H1 (cell line): ENCODE measurements around the gene OR2D2. TPM values are rescaled to one million over a fixed set of nuclear protein-coding genes. Genes with fewer than 3 reads are reported as not detected.

Experiments
- CTCF ChIA-PET: fragments of 300-600 bp; sonication (Branson Sonifier 250); formaldehyde crosslinking; loops from one replicate; lab custom pipeline; 2021; ENCODE audit not compliant: partially characterized antibody; lab: Charles Lee
- POLR2A ChIA-PET: fragments of 300-600 bp; sonication (Branson Sonifier 250); formaldehyde crosslinking; loops from one replicate; lab custom pipeline; 2021; ENCODE audit warnings: inconsistent platforms; ENCODE audit not compliant: partially characterized antibody; lab: Charles Lee
- DNase-seq, 2 experiments: peaks; one replicate each; pipeline versions ENCODE4 v3.0.0 to v3.0.0-alpha.2; 2010 to 2022; ENCODE audit warnings: low spot score in 2 of 2, low read depth in 1 of 2, mixed read lengths in 1 of 2
- FAIRE-seq: peaks from 2 replicates; lab custom pipeline; 2011; peaks lifted over from hg19 to GRCh38; lab: Jason Lieb, UNC
- H2AFZ ChIP-seq: 2 replicates; pipeline ENCODE4 v1.8.1; 2012; ENCODE audit warnings: low read length, inconsistent platforms
- H2AK5ac ChIP-seq: 2 replicates; pipeline ENCODE4 v1.6.1; 2013; ENCODE audit warnings: low read depth, low read length
- H2BK120ac ChIP-seq: replicated peaks from 2 replicates; pipeline ENCODE3; 2013; ENCODE audit warnings: low read depth, low read length, inconsistent platforms
- H2BK12ac ChIP-seq: 2 replicates; pipeline ENCODE4 v1.6.1; 2013; ENCODE audit warnings: low read depth, low read length
- H2BK15ac ChIP-seq: 2 replicates; pipeline ENCODE4 v1.6.1; 2013; ENCODE audit warnings: low read length
- H2BK20ac ChIP-seq: 2 replicates; pipeline ENCODE4 v1.6.1; 2013; ENCODE audit warnings: low read length
- H2BK5ac ChIP-seq: 2 replicates; pipeline ENCODE4 v1.6.1; 2013; ENCODE audit warnings: low read depth, low read length
- H3K14ac ChIP-seq: 2 replicates; pipeline ENCODE4 v1.6.1; 2013; ENCODE audit warnings: inconsistent platforms; ENCODE audit not compliant: insufficient read length
- H3K18ac ChIP-seq: 2 replicates; pipeline ENCODE4 v1.6.1; 2013; ENCODE audit warnings: low read length; ENCODE audit errors: extremely low read depth
- H3K23ac ChIP-seq: 2 replicates; pipeline ENCODE4 v1.6.1; 2013; ENCODE audit warnings: inconsistent platforms; ENCODE audit not compliant: insufficient read length
- H3K23me2 ChIP-seq: 2 replicates; pipeline ENCODE4 v1.6.1; 2013; ENCODE audit warnings: low read depth, low read length
- H3K27ac ChIP-seq: 2 replicates; pipeline ENCODE4 v1.6.1; 2011; ENCODE audit warnings: low read depth, low read length, inconsistent platforms
- H3K27me3 ChIP-seq, 4 experiments: replicated peaks in 1 of 4; 1 replicate in 1 of 4; 2 replicates in 3 of 4; pipeline versions ENCODE4 v1.6.1 to v1.8.1; 2011 to 2013; ENCODE audit warnings: low read length in 3 of 4, mild to moderate bottlenecking in 3 of 4, inconsistent platforms in 2 of 4, mixed read lengths in 2 of 4, moderate library complexity in 1 of 4; ENCODE audit not compliant: control insufficient read depth in 3 of 4, insufficient read depth in 3 of 4; ENCODE audit errors: extremely low read depth in 1 of 4
- H3K36me3 ChIP-seq, 4 experiments: 2 replicates each; pipeline versions ENCODE4 v1.6.1 to v1.8.1; 2011 to 2013; ENCODE audit warnings: mild to moderate bottlenecking in 4 of 4, low read length in 3 of 4, moderate library complexity in 2 of 4, control low read depth in 1 of 4, inconsistent platforms in 1 of 4; ENCODE audit not compliant: insufficient read depth in 4 of 4, control insufficient read depth in 2 of 4
- H3K4ac ChIP-seq: replicated peaks from 2 replicates; pipeline ENCODE3; 2013; ENCODE audit warnings: low read length, low read depth, mixed read lengths, inconsistent platforms; ENCODE audit not compliant: insufficient read length
- H3K4me1 ChIP-seq, 4 experiments: replicated peaks in 1 of 4; 1 replicate in 1 of 4; 2 replicates in 3 of 4; pipeline versions ENCODE4 v1.6.1 to v1.8.1; 2011 to 2013; ENCODE audit warnings: low read length in 3 of 4, inconsistent platforms in 2 of 4, mixed read lengths in 1 of 4; ENCODE audit not compliant: insufficient read depth in 4 of 4, control insufficient read depth in 3 of 4
- H3K4me2 ChIP-seq, 2 experiments: 2 replicates each; pipeline versions ENCODE4 v1.6.1 to v1.8.1; 2011 to 2013; ENCODE audit warnings: low read depth in 2 of 2, low read length in 2 of 2, control low read depth in 1 of 2, inconsistent platforms in 1 of 2, mild to moderate bottlenecking in 1 of 2; ENCODE audit not compliant: insufficient read depth in 1 of 2
- H3K4me3 ChIP-seq, 4 experiments: fragments of 200-600, 300-600 bp in 1 of 4; sonication (generic), shearing (Covaris generic), sonication (Bioruptor Twin) in 1 of 4; 2 replicates each; pipeline versions ENCODE4 v1.5.1 to v1.8.1; 2011 to 2016; ENCODE audit warnings: low read length in 4 of 4, low read depth in 3 of 4, control low read depth in 2 of 4, inconsistent platforms in 2 of 4, mild to moderate bottlenecking in 2 of 4, mixed read lengths in 1 of 4, moderate library complexity in 1 of 4; ENCODE audit not compliant: insufficient read depth in 2 of 4; ENCODE audit errors: extremely low read depth in 1 of 4
- H3K56ac ChIP-seq: replicated peaks from 2 replicates; pipeline ENCODE3; 2013; ENCODE audit warnings: low read depth, mild to moderate bottlenecking, mixed read lengths, low read length, inconsistent platforms; ENCODE audit not compliant: insufficient read length
- H3K79me1 ChIP-seq: 2 replicates; pipeline ENCODE4 v1.6.1; 2013; ENCODE audit warnings: low read depth, low read length, control low read depth
- H3K79me2 ChIP-seq, 2 experiments: 2 replicates each; pipeline versions ENCODE4 v1.6.1 to v1.8.1; 2012 to 2013; ENCODE audit warnings: low read length in 2 of 2, mild to moderate bottlenecking in 2 of 2, inconsistent platforms in 1 of 2; ENCODE audit not compliant: insufficient read depth in 2 of 2, control insufficient read depth in 1 of 2
- H3K9ac ChIP-seq, 4 experiments: replicated peaks in 1 of 4; 1 replicate in 1 of 4; 2 replicates in 3 of 4; pipeline versions ENCODE4 v1.6.1 to v1.8.1; 2011 to 2013; ENCODE audit warnings: low read depth in 3 of 4, low read length in 3 of 4, control low read depth in 2 of 4, mild to moderate bottlenecking in 2 of 4, moderate library complexity in 2 of 4, inconsistent platforms in 1 of 4; ENCODE audit errors: extremely low read depth in 1 of 4
- H3K9me3 ChIP-seq, 2 experiments: 2 replicates each; pipeline versions ENCODE4 v1.6.1 to v1.8.1; 2012 to 2013; ENCODE audit warnings: mild to moderate bottlenecking in 2 of 2, moderate library complexity in 2 of 2, control low read depth in 1 of 2, inconsistent platforms in 1 of 2, low read depth in 1 of 2, low read length in 1 of 2, mixed read lengths in 1 of 2; ENCODE audit not compliant: insufficient read depth in 2 of 2
- H4K20me1 ChIP-seq, 2 experiments: replicated peaks in 1 of 2; 2 replicates each; pipeline versions ENCODE3 to v1.8.1; 2011 to 2013; ENCODE audit warnings: inconsistent platforms in 2 of 2, low read length in 2 of 2, mild to moderate bottlenecking in 1 of 2; ENCODE audit not compliant: insufficient read depth in 2 of 2, control insufficient read depth in 1 of 2
- H4K5ac ChIP-seq: 2 replicates; pipeline ENCODE4 v1.6.1; 2013; ENCODE audit warnings: low read length, low read depth, mixed read lengths, inconsistent platforms; ENCODE audit not compliant: insufficient read length
- H4K8ac ChIP-seq: 2 replicates; pipeline ENCODE4 v1.8.0; 2013; ENCODE audit warnings: mild to moderate bottlenecking, moderate library complexity, low read length, inconsistent platforms; ENCODE audit not compliant: insufficient read depth; ENCODE audit errors: extremely low read depth
- H4K91ac ChIP-seq: replicated peaks from 2 replicates; pipeline ENCODE3; 2013; ENCODE audit warnings: low read length, mixed read lengths, inconsistent platforms; ENCODE audit not compliant: insufficient read length
- CEBPB ChIP-seq: IDR thresholded peaks from 2 replicates; pipeline ENCODE4 v1.6.1; 2012; ENCODE audit warnings: low read depth, low read length
- KDM4A ChIP-seq: IDR thresholded peaks from one replicate; pipeline ENCODE4 v1.7.1; 2012; ENCODE audit warnings: low read depth, mild to moderate bottlenecking, moderate library complexity, low read length, inconsistent platforms; ENCODE audit not compliant: severe bottlenecking
- WGBS, 2 experiments: shearing (Covaris generic) in 1 of 2; methylation state at CpG; one replicate each; pipeline versions ENCODE4 v1.1.6 to v1.1.7; 2013 to 2015; ENCODE audit warnings: low lambda C conversion rate in 2 of 2, mixed read lengths in 2 of 2, inconsistent platforms in 1 of 2, low coverage in 1 of 2, missing lambda C conversion rate in 1 of 2; ENCODE audit not compliant: insufficient replicate concordance in 2 of 2, insufficient coverage in 1 of 2, insufficient read length in 1 of 2; ENCODE audit errors: extremely low coverage in 1 of 2, missing lambda C conversion rate in 1 of 2; 5-methylcytosine and 5-hydroxymethylcytosine counted together
- polyA plus RNA-seq, 7 experiments: library from polyadenylated mRNA; depleted of rRNA in 3 of 7; stranded (reverse) in 5 of 7; unstranded in 2 of 7; fragments of >200 nt in 5 of 7; fragments of 200-250 nt in 2 of 7; gene quantifications; 1 replicate in 5 of 7; 2 replicates in 1 of 7; 4 replicates in 1 of 7; pipeline versions ENCODE4 v1.2.1 to v1.2.3, GENCODE V29; 2011 to 2013; ENCODE audit warnings: missing spikeins in 2 of 7, mixed read lengths in 2 of 7
- total RNA-seq: library from RNA; stranded (reverse); fragmentation: NEBNext Ultra II Directional; extraction: Animal tissue kit (Norgen Biotek cat#: 25700); gene quantifications from 2 replicates; pipeline ENCODE4 v1.2.1, GENCODE V29; 2021

Gene OR2D2
- total and polyA plus RNA-seq, 2 of the 8 experiments (the other 6 are each of a cell fraction or from before 2014, with no cell fraction given), result 0.15 TPM; not detected in 1

- Histone ChIP-seq H3K4me1 (peaks cover 2 to 10% (median 7%) of the 10 kb centered on the region in 4 experiments; a peak in 5 of 7 replicates), H3K4ac (no peak overlapping the region), H3K79me1 (no peaks in the 10 kb centered on the region), H2BK12ac (no peak overlapping the region), H3K79me2 (peaks cover 0 to 32% of the 10 kb centered on the region in 2 experiments; a peak in 2 of 4 replicates), H3K9me3 (no peaks in the 10 kb centered on the region), H3K27ac (peak overlapping the region; percentile 4; the same call in 1 of the 2 replicates), H2BK120ac (no peak overlapping the region), H3K14ac (no peak overlapping the region), H3K9ac (peak overlapping the region in 1 of 4 experiments; percentile 50; a peak in 2 of 7 replicates), H4K8ac (no peak overlapping the region), H4K91ac (no peak overlapping the region), H3K56ac (no peak overlapping the region), H2AK5ac (no peak overlapping the region), H2BK5ac (peak overlapping the region; percentile 67; the same call in 1 of the 2 replicates), H3K4me3 (peak overlapping the region; percentile 58 to 99 (median 96)), H3K36me3 (0 out of 8 replicates have a peak, but pooled peaks cover 0 to 2% (median 0%) of the 10 kb centered on the region in 4 experiments), H3K23me2 (peaks cover 7% of the 10 kb centered on the region; the same call in 1 of the 2 replicates), H3K18ac (peak overlapping the region; percentile 51; the same call in 1 of the 2 replicates)
- CTCF ChIA-PET, result interaction anchor here (0.7 to 1.9 kb wide), 3 partner anchors 30 to 171 kb away, joined by 3 to 5 read pairs (median 3); no protein-coding TSS in a partner anchor
- WGBS, 2 experiments, result 62% methylated on average over 2 of the region's 2 CpGs; no CpG with 5 or more reads in 1 of the 2 experiments
- POLR2A ChIA-PET, result interaction anchor here (1.0 to 1.1 kb wide), 2 partner anchors 36 to 95 kb away, joined by 3 to 4 read pairs; partner anchors contain the start of gene NLRP14
- TF ChIP-seq KDM4A (peak; percentile 2), CEBPB (no peak)
- TF ChIP-seq, all 59 proteins: peak for 1
- no peak overlapping the region for H4K5ac ChIP-seq
- no peak overlapping the region for H3K23ac ChIP-seq
- DNase-seq (no peak), FAIRE-seq (no peak)
- H4K20me1 ChIP-seq, result no peaks in the 10 kb centered on the region
- peak overlapping the region; percentile 97 for H2AFZ ChIP-seq
- no peak overlapping the region for H2BK20ac ChIP-seq
- H3K4me2 ChIP-seq, result peak overlapping the region; percentile 70 to 98
- H2BK15ac ChIP-seq, result peak overlapping the region; percentile 48; the same call in 1 of the 2 replicates
- H3K27me3 ChIP-seq, result no peaks in the 10 kb centered on the region
Measured at GRCh38 chr11:6925636-6926207, 33.4 kb upstream of the OR2D2 start.
